NCI-H748 (cell line): ENCODE measurements around the gene ZSWIM6.
"Not testable (repeated sequence)": the region's sequence is repeated elsewhere in the genome, so short reads cannot be mapped to it uniquely, and the experiment has no call there.

ENCODE experiments used
- DNase-seq: peaks from one replicate; lab custom pipeline; 2025; ENCODE audit not compliant: unreplicated experiment; lab: John Stamatoyannopoulos, UW

Gene ZSWIM6

GRCh38 chr5:61405511-61406295, 73.6 kb downstream of the ZSWIM6 start:
- DNase-seq = no peak

GRCh38 chr5:61406497-61406896, 74.4 kb downstream of the ZSWIM6 start:
- not testable (repeated sequence) for DNase-seq

GRCh38 chr5:61407706-61408270, 75.7 kb downstream of the ZSWIM6 start:
- no peak for DNase-seq

GRCh38 chr5:61408476-61409168, 76.6 kb downstream of the ZSWIM6 start:
- DNase-seq = peak; percentile 97

GRCh38 chr5:61409568-61409967, 77.5 kb downstream of the ZSWIM6 start:
- no peak for DNase-seq

- no peak for DNase-seq
Measured at GRCh38 chr5:61410811-61411210, 78.8 kb downstream of the ZSWIM6 start.

GRCh38 chr5:61412361-61412760, 80.3 kb downstream of the ZSWIM6 start:
- DNase-seq = no peak

- DNase-seq = not testable (repeated sequence)
Measured at GRCh38 chr5:61413205-61413604, 81.1 kb downstream of the ZSWIM6 start.

- DNase-seq = no peak
Measured at GRCh38 chr5:61414806-61415205, 82.7 kb downstream of the ZSWIM6 start.

- DNase-seq = no peak
Measured at GRCh38 chr5:61416010-61416409, 84.0 kb downstream of the ZSWIM6 start.

- no peak for DNase-seq
Measured at GRCh38 chr5:61416420-61416819, 84.4 kb downstream of the ZSWIM6 start.

- DNase-seq = no peak
Measured at GRCh38 chr5:61417340-61417739, 85.3 kb downstream of the ZSWIM6 start.

GRCh38 chr5:61417851-61418250, 85.8 kb downstream of the ZSWIM6 start:
- DNase-seq = no peak

- no peak for DNase-seq
Measured at GRCh38 chr5:61419106-61419505, 87.0 kb downstream of the ZSWIM6 start.

- no peak for DNase-seq
Measured at GRCh38 chr5:61420016-61420415, 88.0 kb downstream of the ZSWIM6 start.

GRCh38 chr5:61421262-61421661, 89.2 kb downstream of the ZSWIM6 start:
- not testable (repeated sequence) for DNase-seq

GRCh38 chr5:61423487-61424145, 91.6 kb downstream of the ZSWIM6 start:
- DNase-seq = no peak

- no peak for DNase-seq
Measured at GRCh38 chr5:61425918-61426317, 93.9 kb downstream of the ZSWIM6 start.

- no peak for DNase-seq
Measured at GRCh38 chr5:61429906-61430305, 97.8 kb downstream of the ZSWIM6 start.

GRCh38 chr5:61431923-61432620, 100.0 kb downstream of the ZSWIM6 start:
- DNase-seq = no peak

GRCh38 chr5:61435368-61435767, 103.3 kb downstream of the ZSWIM6 start:
- no peak for DNase-seq
